H9 (cell line): ENCODE measurements around the gene EEF1AKMT2. TPM values are rescaled to one million over a fixed set of nuclear protein-coding genes. Genes with fewer than 3 reads are reported as not detected.

Experiments
- DNase-seq: peaks from one replicate; pipeline ENCODE4 v3.0.0-alpha.2; 2017
- H2AFZ ChIP-seq: one replicate; pipeline ENCODE4 v1.6.1; 2013; ENCODE audit warnings: mild to moderate bottlenecking, low read length, control low read depth, moderate library complexity
- H2AK5ac ChIP-seq: 2 replicates; pipeline ENCODE4 v1.6.1; 2013; ENCODE audit warnings: low read length, control low read depth, mixed read lengths; ENCODE audit not compliant: insufficient read length
- H2BK120ac ChIP-seq: one replicate; pipeline ENCODE4 v1.6.1; 2013; ENCODE audit warnings: low read depth, mild to moderate bottlenecking, low read length, control low read depth, inconsistent platforms; ENCODE audit not compliant: poor library complexity, severe bottlenecking
- H2BK12ac ChIP-seq: 2 replicates; pipeline ENCODE4 v1.6.1; 2013; ENCODE audit warnings: low read length, control low read depth, mixed read lengths, low read depth; ENCODE audit not compliant: insufficient read length
- H2BK15ac ChIP-seq: 2 replicates; pipeline ENCODE4 v1.6.1; 2013; ENCODE audit warnings: low read depth, low read length, control low read depth
- H2BK20ac ChIP-seq: one replicate; pipeline ENCODE4 v1.6.1; 2013; ENCODE audit warnings: low read depth, mild to moderate bottlenecking, low read length, control low read depth, inconsistent platforms; ENCODE audit not compliant: poor library complexity, severe bottlenecking
- H2BK5ac ChIP-seq: 2 replicates; pipeline ENCODE4 v1.6.1; 2013; ENCODE audit warnings: low read length, control low read depth, mixed read lengths; ENCODE audit not compliant: insufficient read length
- H3K14ac ChIP-seq: 2 replicates; pipeline ENCODE4 v1.6.1; 2013; ENCODE audit warnings: low read length, control low read depth; ENCODE audit not compliant: insufficient read depth
- H3K18ac ChIP-seq: 2 replicates; pipeline ENCODE4 v1.6.1; 2013; ENCODE audit warnings: low read depth, mild to moderate bottlenecking, mixed read lengths, low read length, control low read depth; ENCODE audit not compliant: insufficient read length
- H3K23ac ChIP-seq: 2 replicates; pipeline ENCODE4 v1.6.1; 2013; ENCODE audit warnings: low read length, control low read depth, mixed read lengths, low read depth; ENCODE audit not compliant: insufficient read length
- H3K23me2 ChIP-seq: 2 replicates; pipeline ENCODE4 v1.6.1; 2013; ENCODE audit warnings: low read depth, mild to moderate bottlenecking, mixed read lengths, low read length, control low read depth; ENCODE audit not compliant: insufficient read length, poor library complexity, severe bottlenecking
- H3K27ac ChIP-seq: 2 replicates; pipeline ENCODE4 v1.5.1; 2013; ENCODE audit warnings: low read length, control low read depth, mixed read lengths, low read depth; ENCODE audit not compliant: insufficient read length
- H3K27me3 ChIP-seq: 2 replicates; pipeline ENCODE4 v1.6.1; 2013; ENCODE audit warnings: low read length, control low read depth, inconsistent platforms; ENCODE audit not compliant: insufficient read depth
- H3K4ac ChIP-seq: 2 replicates; pipeline ENCODE4 v1.6.1; 2013; ENCODE audit warnings: low read depth, mild to moderate bottlenecking, control low read depth, inconsistent platforms, low read length, moderate library complexity
- H3K4me1 ChIP-seq: 2 replicates; pipeline ENCODE4 v1.6.1; 2013; ENCODE audit warnings: low read length, control low read depth, inconsistent platforms; ENCODE audit not compliant: insufficient read depth
- H3K4me2 ChIP-seq: 2 replicates; pipeline ENCODE4 v1.6.1; 2013; ENCODE audit warnings: low read length, control low read depth, mixed read lengths; ENCODE audit not compliant: insufficient read length, insufficient read depth
- H3K56ac ChIP-seq: 2 replicates; pipeline ENCODE4 v1.6.1; 2013; ENCODE audit warnings: low read depth, mild to moderate bottlenecking, mixed read lengths, low read length, control low read depth; ENCODE audit not compliant: insufficient read length
- H3K79me1 ChIP-seq: 2 replicates; pipeline ENCODE4 v1.6.1; 2013; ENCODE audit warnings: low read depth, mild to moderate bottlenecking, moderate library complexity, low read length, control low read depth, inconsistent platforms; ENCODE audit not compliant: insufficient read depth, poor library complexity, severe bottlenecking
- H3K79me2 ChIP-seq: 2 replicates; pipeline ENCODE4 v1.6.1; 2013; ENCODE audit warnings: low read length, control low read depth, inconsistent platforms; ENCODE audit not compliant: insufficient read depth
- H3K9ac ChIP-seq: 2 replicates; pipeline ENCODE4 v1.6.1; 2013; ENCODE audit warnings: low read length, control low read depth, mixed read lengths; ENCODE audit not compliant: insufficient read length; ENCODE audit errors: extremely low read depth
- H3K9me3 ChIP-seq: one replicate; pipeline ENCODE4 v1.6.1; 2013; ENCODE audit warnings: low read depth, low read length, inconsistent platforms; ENCODE audit not compliant: control insufficient read depth
- H3T11ph ChIP-seq: one replicate; pipeline ENCODE4 v1.6.1; 2013; ENCODE audit warnings: mild to moderate bottlenecking, low read length, control low read depth, inconsistent platforms
- H4K20me1 ChIP-seq: one replicate; pipeline ENCODE4 v1.6.1; 2013; ENCODE audit not compliant: control insufficient read depth, insufficient read length, insufficient read depth
- H4K5ac ChIP-seq: 2 replicates; pipeline ENCODE4 v1.6.1; 2013; ENCODE audit warnings: low read depth, mild to moderate bottlenecking, mixed read lengths, low read length, control low read depth; ENCODE audit not compliant: insufficient read length
- H4K8ac ChIP-seq: replicated peaks from 2 replicates; pipeline ENCODE4 v1.6.1; 2013; ENCODE audit warnings: low read length, control low read depth, mixed read lengths, low read depth; ENCODE audit not compliant: insufficient read length
- H4K91ac ChIP-seq: 2 replicates; pipeline ENCODE4 v1.6.1; 2013; ENCODE audit warnings: low read depth, mild to moderate bottlenecking, moderate library complexity, mixed read lengths, low read length, control low read depth; ENCODE audit not compliant: insufficient read length
- H3K27ac Mint-ChIP-seq, 3 experiments: 2 replicates in 2 of 3; 3 replicates in 1 of 3; pipeline ENCODE4 v1.8.0; 2020 to 2021; ENCODE audit warnings: mixed read lengths in 3 of 3, mild to moderate bottlenecking in 1 of 3, moderate library complexity in 1 of 3
- H3K27me3 Mint-ChIP-seq: 2 replicates; pipeline ENCODE4 v1.8.0; 2021; ENCODE audit warnings: low read depth, mild to moderate bottlenecking, moderate library complexity, mixed read lengths
- H3K36me3 Mint-ChIP-seq, 3 experiments: 2 replicates in 2 of 3; 3 replicates in 1 of 3; pipeline ENCODE4 v1.8.0; 2020 to 2021; ENCODE audit warnings: low read depth in 3 of 3, mixed read lengths in 3 of 3; ENCODE audit not compliant: insufficient read depth in 1 of 3
- H3K4me1 Mint-ChIP-seq, 2 experiments: 2 replicates each; pipeline ENCODE4 v1.8.0; 2020; ENCODE audit warnings: mixed read lengths in 2 of 2
- H3K4me3 Mint-ChIP-seq, 2 experiments: 2 replicates in 1 of 2; 3 replicates in 1 of 2; pipeline ENCODE4 v1.8.0; 2020 to 2021; ENCODE audit warnings: mild to moderate bottlenecking in 2 of 2, mixed read lengths in 2 of 2, moderate library complexity in 1 of 2
- H3K9me3 Mint-ChIP-seq, 2 experiments: 2 replicates in 1 of 2; 3 replicates in 1 of 2; pipeline ENCODE4 v1.8.0; 2020; ENCODE audit warnings: mild to moderate bottlenecking in 2 of 2, mixed read lengths in 2 of 2, moderate library complexity in 1 of 2
- CTCF ChIP-seq: fragments of 200-600 bp; sonication (generic); conservative IDR thresholded peaks from 3 replicates; pipeline ENCODE4 v1.8.0; 2021; ENCODE audit warnings: antibody characterized with exemption, mild to moderate bottlenecking
- WGBS: extraction: QIAGEN DNeasy Blood & Tissue Kit; methylation state at CpG from one replicate; pipeline ENCODE4 v1.1.7; 2013; ENCODE audit warnings: missing lambda C conversion rate, low lambda C conversion rate, mixed read lengths; ENCODE audit not compliant: insufficient read length; ENCODE audit errors: extremely low coverage; 5-methylcytosine and 5-hydroxymethylcytosine counted together
- total RNA-seq: library from RNA; stranded (reverse); gene quantifications from 2 replicates; pipeline ENCODE4 v1.2.1, GENCODE V29; 2021

EEF1AKMT2 gene
- total RNA-seq, 1 experiment from 2014 or later, result 19.0 TPM

GRCh38 chr10:124710266-124710881 lies 81.3 kb downstream of the EEF1AKMT2 start:
- Histone ChIP-seq H3T11ph (no peak overlapping the region), H3K56ac (no peak overlapping the region), H4K91ac (no peak overlapping the region), H4K20me1 (no peaks in the 10 kb centered on the region), H3K18ac (no peak overlapping the region), H3K4me1 (peaks cover 8% of the 10 kb centered on the region; the same call in 1 of the 2 replicates), H3K4ac (no peak overlapping the region), H3K9ac (no peak overlapping the region), H4K8ac (no peak overlapping the region), H3K23ac (no peak overlapping the region), H3K27me3 (no peaks in the 10 kb centered on the region), H2BK20ac (no peak overlapping the region), H3K79me2 (no peaks in the 10 kb centered on the region), H2BK120ac (no peak overlapping the region), H3K9me3 (no peaks in the 10 kb centered on the region), H2BK5ac (no peak overlapping the region), H3K4me2 (no peak overlapping the region), H3K79me1 (peaks cover 5% of the 10 kb centered on the region), H3K23me2 (no peaks in the 10 kb centered on the region), H4K5ac (no peak overlapping the region), H3K14ac (no peak overlapping the region), H2AFZ (no peak overlapping the region), H3K27ac (no peak overlapping the region), H2BK15ac (no peak overlapping the region), H2BK12ac (no peak overlapping the region), H2AK5ac (no peak overlapping the region)
- H3K36me3 Mint-ChIP-seq, result peaks cover 3 to 9% (median 8%) of the 10 kb centered on the region in 3 experiments; a peak in 4 of 7 replicates
- no peaks in the 10 kb centered on the region for H3K9me3 Mint-ChIP-seq
- no CpG with 5 or more reads among the region's 14 CpGs for WGBS
- H3K27ac Mint-ChIP-seq, result no peak overlapping the region; a peak in 1 of 7 replicates
- H3K4me1 Mint-ChIP-seq, result peaks cover 26 to 29% of the 10 kb centered on the region in 2 experiments
- no peak for DNase-seq
- no peak overlapping the region for H3K4me3 Mint-ChIP-seq
- H3K27me3 Mint-ChIP-seq, result no peaks in the 10 kb centered on the region
- TF ChIP-seq CTCF, result no peak
